Lower leg skin (tissue), 4 donors: ENCODE results near the gene GORAB. TPM values are rescaled to one million over a fixed set of nuclear protein-coding genes. Genes with fewer than 3 reads are reported as not detected.

Experiments used
- DNase-seq, 2 donors: peaks; one replicate each; pipeline ENCODE4 v3.0.0-alpha.2; 2019; ENCODE audit warnings: low spot score in 2 of 2
- H3K4me3 ChIP-seq: fragments of 200-600 bp; sonication (generic); 2 replicates; pipeline ENCODE4 v1.5.1; 2017; ENCODE audit warnings: mild to moderate bottlenecking, low read depth; ENCODE audit not compliant: poor library complexity, severe bottlenecking
- CTCF ChIP-seq, 3 donors: fragments of 450-650 bp; IDR thresholded peaks; one replicate each; pipeline ENCODE4 v1.5.1; 2016; ENCODE audit warnings: antibody characterized with exemption in 3 of 3, mild to moderate bottlenecking in 3 of 3, moderate library complexity in 2 of 3
- POLR2A ChIP-seq, 2 donors: fragments of 450-650 bp; IDR thresholded peaks; one replicate each; pipeline ENCODE4 v1.6.1; 2016 to 2017; ENCODE audit warnings: antibody characterized with exemption in 2 of 2, mild to moderate bottlenecking in 1 of 2, moderate library complexity in 1 of 2
- WGBS, 2 donors: methylation state at CpG; one replicate each; pipeline ENCODE4 v1.1.5; 2018; 5-methylcytosine and 5-hydroxymethylcytosine counted together
- intact Hi-C: fragments of 100-400 bp; cut with DNase I; formaldehyde crosslinking; loops from one replicate; pipeline ENCODE4 v1.15.0; 2023; ENCODE audit warnings: low total_unique reads
- total RNA-seq, 4 donors: library from RNA; depleted of rRNA; stranded (reverse); fragments of >200 nt; gene quantifications; one replicate each; pipeline ENCODE4 v1.1.0, GENCODE V29; 2016

Gene GORAB
- total RNA-seq, 4 donors from 2014 or later = 3.7 to 8.5 (median 5.0) TPM

DNA sequence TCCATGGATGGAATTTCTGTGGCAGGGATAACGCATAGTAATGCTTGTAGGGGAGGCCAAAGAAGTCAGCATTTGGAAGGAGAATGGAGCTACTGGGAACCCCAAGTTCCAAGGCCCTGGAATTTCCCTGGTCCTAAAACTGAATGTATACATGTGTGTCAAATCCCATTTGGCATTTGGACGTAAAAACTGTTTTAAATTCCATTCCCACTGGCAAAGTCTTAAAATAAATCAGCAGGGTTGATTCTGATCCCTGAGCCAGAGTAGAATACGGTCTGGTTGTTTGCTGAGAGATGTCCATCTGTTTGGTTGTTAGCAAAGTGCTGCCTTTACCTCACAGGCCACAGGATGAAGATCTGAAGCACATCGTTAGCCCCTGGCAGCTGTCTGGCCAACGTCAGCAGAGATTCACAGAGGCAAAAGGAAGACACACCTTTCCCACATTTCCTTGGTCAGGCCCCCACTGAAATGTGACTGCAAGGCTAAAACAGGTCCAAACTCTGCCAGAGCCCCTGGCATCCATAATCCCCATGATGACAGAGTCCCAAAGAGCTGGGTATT lies 62.2 kb downstream of the GORAB start:
- H3K4me3 ChIP-seq = no peak overlapping the region
- intact Hi-C loops = no loop called here
- WGBS, 2 donors = 30 to 31% methylated on average over 5 of the region's 5 CpGs
- no peak for TF ChIP-seq CTCF (IDR thresholded peaks at IDR 0.05)
- TF ChIP-seq POLR2A (IDR thresholded peaks at IDR 0.05) = no peak
- no peak for DNase-seq

- TF ChIP-seq CTCF (IDR thresholded peaks at IDR 0.05) (no peak), POLR2A (IDR thresholded peaks at IDR 0.05) (no peak)
- intact Hi-C loops = no loop called here
- no peak for DNase-seq
- H3K4me3 ChIP-seq = no peak overlapping the region
- WGBS, 2 donors = 91 to 94% methylated on average over 5 of the region's 5 CpGs
Measured at GRCh38 chr1:170596701-170597100, 64.7 kb downstream of the GORAB start.

DNA sequence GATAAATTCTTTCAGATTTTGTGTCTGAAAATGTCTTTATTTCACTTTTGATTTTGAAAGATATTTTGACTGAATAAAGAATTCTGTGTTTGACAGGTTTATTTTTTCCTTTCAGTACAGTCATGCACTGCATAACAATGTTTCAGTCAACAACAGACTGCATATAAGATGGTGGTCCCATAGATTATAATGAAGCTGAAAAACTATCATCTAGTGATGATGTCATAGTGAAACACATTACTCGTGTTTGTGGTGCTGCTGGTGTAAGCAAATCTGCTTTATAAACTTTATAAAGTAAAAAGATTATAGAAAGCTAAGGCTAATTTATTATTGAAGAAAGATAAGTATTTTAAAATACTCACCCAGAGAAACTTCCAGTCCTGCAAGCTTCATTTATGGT lies 66.7 kb downstream of the GORAB start:
- intact Hi-C loops = no loop called here
- WGBS, 2 donors = 68 to 76% methylated on average over 1 of the region's 1 CpG
- TF ChIP-seq CTCF (IDR thresholded peaks at IDR 0.05) (no peak), POLR2A (IDR thresholded peaks at IDR 0.05) (no peak)
- DNase-seq = no peak
- H3K4me3 ChIP-seq = no peak overlapping the region

DNA sequence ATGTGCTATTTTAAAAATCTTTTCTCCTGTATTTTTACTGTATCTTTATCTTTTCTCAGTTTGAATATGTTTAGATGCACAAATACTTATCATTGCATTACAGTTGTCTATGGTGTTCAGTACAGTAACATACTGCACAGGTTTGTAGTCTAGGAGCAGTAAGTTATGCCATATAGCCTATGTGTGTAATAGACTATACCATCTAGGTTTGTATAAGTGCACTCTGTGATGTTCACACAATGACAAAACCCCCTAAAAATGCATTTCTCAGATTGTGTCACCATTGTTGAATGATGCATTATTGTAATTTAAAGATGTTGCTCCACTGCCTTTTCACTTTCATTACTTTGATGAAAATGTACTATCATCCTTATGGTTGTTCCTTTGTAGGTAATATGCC lies 67.1 kb downstream of the GORAB start:
- H3K4me3 ChIP-seq = no peak overlapping the region
- intact Hi-C loops = no loop called here
- TF ChIP-seq CTCF (IDR thresholded peaks at IDR 0.05) (no peak), POLR2A (IDR thresholded peaks at IDR 0.05) (no peak)
- no peak for DNase-seq

- TF ChIP-seq CTCF (IDR thresholded peaks at IDR 0.05) = no peak
- no peak for TF ChIP-seq POLR2A (IDR thresholded peaks at IDR 0.05)
- intact Hi-C loops = no loop called here
- H3K4me3 ChIP-seq = no peak overlapping the region
- WGBS, 2 donors = 82 to 86% methylated on average over 1 of the region's 1 CpG
- no peak for DNase-seq
Measured at GRCh38 chr1:170601866-170602265, 69.9 kb downstream of the GORAB start.

Other genes with a start within 250 kb of the GORAB start
- gene PRRX1, start 132.0 kb downstream of the GORAB start, total RNA-seq = 10 to 100 TPM in 3 of 4 donors, 1 to 10 TPM in 1; 7.5 to 32.7 (median 19.8) TPM